ENCODE measurements around the gene PDGFB. TPM values are rescaled to one million over a fixed set of nuclear protein-coding genes. Genes with fewer than 3 reads are reported as not detected.

The PDGFB gene
- total and polyA plus RNA-seq, 11 donors, result 9.0 to 43.7 (median 21.3) TPM

DNA sequence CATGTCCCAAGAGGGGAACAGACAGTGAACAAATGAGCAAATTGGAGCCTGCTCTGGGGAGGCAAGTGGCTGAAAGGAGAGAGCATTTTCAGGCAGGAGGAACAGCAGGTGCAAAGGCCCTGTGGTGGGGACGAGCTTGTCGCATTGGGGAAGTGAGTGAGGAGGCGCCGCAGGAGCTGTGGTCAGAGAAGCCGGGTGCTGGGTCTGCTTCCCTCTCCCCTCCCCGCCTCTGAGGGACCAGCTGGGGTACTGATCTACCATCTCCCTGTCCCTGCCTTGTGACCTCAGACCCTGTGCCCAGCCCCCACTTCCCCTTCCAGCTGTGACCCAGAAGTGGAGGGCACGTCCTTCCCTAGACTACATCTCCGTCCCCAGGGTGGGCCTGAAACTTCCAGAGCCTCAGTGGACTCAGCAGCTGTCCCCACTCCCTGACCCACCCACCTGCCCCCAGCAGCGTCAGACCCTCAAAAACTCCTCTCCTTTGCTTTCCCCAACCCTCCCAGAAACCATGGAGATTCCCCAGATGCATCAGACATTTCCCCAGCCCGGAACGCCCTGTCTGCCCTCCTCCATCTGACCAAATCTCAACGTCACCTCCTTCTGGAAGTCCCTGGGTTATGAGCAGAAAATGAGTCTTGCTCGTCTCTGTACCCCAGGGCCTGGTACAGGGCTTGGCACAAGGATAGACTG is 19.7 kb upstream of the PDGFB start:
- peak; percentile 65 to 85 (median 69) for DNase-seq
- peak overlapping the region in 4 of 12 donors; percentile 29 to 73 (median 58) for H3K27ac ChIP-seq
- no peaks in the 10 kb centered on the region for H3K36me3 ChIP-seq
- no peak overlapping the region for H3K4me3 ChIP-seq
- 78 to 88% (median 87%) methylated on average over 13 of the region's 13 CpGs for WGBS, 4 donors
- H3K9me3 ChIP-seq, result peaks cover 0 to 12% (median 10%) of the 10 kb centered on the region in 12 donors
- peak; percentile 34 to 55 (median 52) for ATAC-seq
- TF ChIP-seq POLR2A (IDR thresholded peaks at IDR 0.05) (no peak), CTCF (IDR thresholded peaks at IDR 0.05) (no peak)
- intact Hi-C loops (cut with DNase I), result no loop called here
- H3K4me1 ChIP-seq, result peaks cover 0 to 47% (median 23%) of the 10 kb centered on the region in 12 donors
- no peaks in the 10 kb centered on the region for H3K27me3 ChIP-seq

DNA sequence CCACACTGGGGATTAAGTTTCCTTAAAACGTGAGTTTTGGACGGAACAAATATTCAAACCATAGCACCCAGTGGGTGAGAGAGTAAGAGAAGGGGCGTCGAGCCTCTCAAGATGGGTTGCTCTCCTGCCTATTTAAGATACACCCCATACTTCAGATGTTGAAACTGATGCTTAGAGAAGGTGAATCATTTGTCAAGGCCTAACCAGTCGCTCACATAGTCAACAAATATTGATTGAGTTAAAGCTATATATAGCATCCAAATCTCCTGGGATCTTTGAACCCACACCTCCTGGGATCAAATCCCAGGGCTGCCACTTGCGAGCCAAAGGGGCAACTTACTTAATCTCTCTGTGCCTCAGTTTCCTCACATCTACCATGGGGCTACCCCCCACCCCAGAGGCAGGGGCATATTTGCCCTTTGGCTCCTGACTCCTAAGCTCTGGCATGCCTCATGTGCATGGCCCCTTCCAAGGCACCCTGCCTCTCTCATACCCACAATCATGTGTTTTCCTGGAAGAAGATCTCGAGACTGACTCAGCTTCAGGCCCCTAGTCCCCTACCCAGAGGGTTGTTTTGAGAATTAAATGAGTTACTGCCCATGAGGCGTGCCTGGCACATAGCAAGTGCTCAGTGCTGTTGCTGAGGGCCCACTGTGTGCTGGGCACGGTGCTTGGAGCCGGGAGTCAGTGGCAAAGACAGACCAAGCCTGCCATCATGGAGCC is 19.0 kb upstream of the PDGFB start:
- Histone ChIP-seq H3K36me3 (no peaks in the 10 kb centered on the region), H3K4me3 (no peak overlapping the region), H3K27me3 (no peaks in the 10 kb centered on the region), H3K27ac (peak overlapping the region in 1 of 12 donors; percentile 53), H3K9me3 (peaks cover 0 to 12% (median 10%) of the 10 kb centered on the region in 12 donors), H3K4me1 (peaks cover 0 to 40% (median 17%) of the 10 kb centered on the region in 12 donors)
- intact Hi-C loops (cut with DNase I), result no loop called here
- DNase-seq, result no peak
- TF ChIP-seq CTCF (IDR thresholded peaks at IDR 0.05) (no peak), POLR2A (IDR thresholded peaks at IDR 0.05) (no peak)
- no peak for ATAC-seq
- WGBS, 4 donors, result 88 to 96% (median 96%) methylated on average over 10 of the region's 10 CpGs

GRCh38 chr22:39259666-39260065 is 14.9 kb upstream of the PDGFB start:
- Histone ChIP-seq H3K4me1 (peaks cover 7 to 23% (median 15%) of the 10 kb centered on the region in 12 donors), H3K9me3 (peaks cover 0 to 12% (median 10%) of the 10 kb centered on the region in 12 donors), H3K4me3 (no peak overlapping the region), H3K27ac (no peak overlapping the region), H3K27me3 (no peaks in the 10 kb centered on the region), H3K36me3 (no peaks in the 10 kb centered on the region)
- intact Hi-C loops (cut with DNase I), result no loop called here
- no peak for DNase-seq
- 65 to 71% (median 66%) methylated on average over 4 of the region's 4 CpGs for WGBS, 4 donors
- TF ChIP-seq POLR2A (IDR thresholded peaks at IDR 0.05) (no peak), CTCF (IDR thresholded peaks at IDR 0.05) (no peak)
- ATAC-seq, result no peak

DNA sequence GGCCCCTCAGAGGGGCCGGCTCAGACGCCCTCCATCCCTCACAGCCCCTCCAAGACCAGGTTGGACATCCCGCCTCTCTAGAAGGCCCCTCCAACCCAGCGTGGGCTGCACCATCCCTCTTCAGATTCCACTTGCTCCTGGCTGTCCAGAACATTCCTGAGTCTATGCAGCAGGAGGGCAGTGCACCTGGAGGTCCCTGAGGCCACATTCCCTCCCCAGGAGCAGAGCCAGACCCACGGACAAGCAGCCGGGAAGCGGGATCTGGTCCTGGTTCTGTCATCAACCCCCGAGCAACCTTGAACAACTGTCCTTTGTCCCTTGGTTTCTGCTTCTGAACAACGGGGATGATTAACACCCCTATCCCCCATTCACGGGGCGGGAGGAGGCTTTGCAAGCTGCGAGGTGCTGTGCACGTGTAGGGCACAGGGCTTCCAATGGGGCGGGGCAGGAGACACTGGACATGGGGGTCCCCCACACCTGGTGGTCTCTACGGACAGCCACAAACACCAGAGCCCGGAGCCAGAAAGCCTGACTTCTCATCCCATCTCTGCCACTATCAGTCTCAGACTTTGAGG is 13.2 kb upstream of the PDGFB start:
- Histone ChIP-seq H3K4me1 (peaks cover 15 to 34% (median 32%) of the 10 kb centered on the region in 12 donors), H3K36me3 (no peaks in the 10 kb centered on the region), H3K4me3 (no peak overlapping the region), H3K27ac (no peak overlapping the region), H3K9me3 (peaks cover 0 to 12% (median 10%) of the 10 kb centered on the region in 12 donors), H3K27me3 (peaks cover 0 to 4% (median 0%) of the 10 kb centered on the region in 9 donors)
- 83 to 88% (median 84%) methylated on average over 8 to 16 of the region's 16 CpGs for WGBS, 4 donors
- intact Hi-C loops (cut with DNase I), result no loop called here
- DNase-seq (no peak), ATAC-seq (no peak)
- TF ChIP-seq CTCF (IDR thresholded peaks at IDR 0.05), result no peak
- no peak for TF ChIP-seq POLR2A (IDR thresholded peaks at IDR 0.05)
